ENCODE results near the gene EPHA6.

DNA sequence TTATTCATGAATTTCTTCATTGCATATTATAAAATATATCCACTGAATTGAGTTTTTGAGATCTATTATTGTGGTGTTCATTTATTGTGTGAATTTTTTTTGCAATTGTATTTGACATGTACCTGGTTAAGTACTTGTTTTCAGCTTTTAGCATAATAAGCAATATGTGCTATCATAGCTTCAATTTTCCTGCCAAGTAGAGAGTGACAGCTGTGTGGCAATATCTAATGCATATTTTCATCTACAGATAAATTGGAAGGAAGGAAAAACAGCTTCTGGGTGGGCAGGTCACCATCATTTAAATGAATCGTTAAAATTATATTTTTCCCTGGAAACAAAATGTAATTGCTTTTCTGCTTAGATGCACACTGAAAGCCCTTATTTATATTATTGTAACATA, 296.9 kb downstream of the EPHA6 start:
- TF ChIP-seq EP300 (IDR thresholded peaks at IDR 0.05) = no peak
- TF ChIP-seq CTCF (IDR thresholded peaks at IDR 0.05) = no peak
- no peak for TF ChIP-seq POLR2AphosphoS5 (IDR thresholded peaks at IDR 0.05)
